Inflammatory macrophage treated with lipopolysaccharide for 4 hours (primary cell): ENCODE results near the gene CLEC14A.

Source experiments
- DNase-seq: peaks from one replicate; pipeline ENCODE4 v3.0.0-alpha.2; 2020

The CLEC14A gene, protein sequence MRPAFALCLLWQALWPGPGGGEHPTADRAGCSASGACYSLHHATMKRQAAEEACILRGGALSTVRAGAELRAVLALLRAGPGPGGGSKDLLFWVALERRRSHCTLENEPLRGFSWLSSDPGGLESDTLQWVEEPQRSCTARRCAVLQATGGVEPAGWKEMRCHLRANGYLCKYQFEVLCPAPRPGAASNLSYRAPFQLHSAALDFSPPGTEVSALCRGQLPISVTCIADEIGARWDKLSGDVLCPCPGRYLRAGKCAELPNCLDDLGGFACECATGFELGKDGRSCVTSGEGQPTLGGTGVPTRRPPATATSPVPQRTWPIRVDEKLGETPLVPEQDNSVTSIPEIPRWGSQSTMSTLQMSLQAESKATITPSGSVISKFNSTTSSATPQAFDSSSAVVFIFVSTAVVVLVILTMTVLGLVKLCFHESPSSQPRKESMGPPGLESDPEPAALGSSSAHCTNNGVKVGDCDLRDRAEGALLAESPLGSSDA

GRCh38 chr14:38255673-38256532 is at the start of gene CLEC14A:
Gene CLEC14A, minus strand, starts transcription at chr14:38256093. Its CDS starts 71 bp downstream, at chr14:38256022.
- DNase-seq: no peak

GRCh38 chr14:38302966-38303365 is 47.1 kb upstream of the CLEC14A start:
- DNase-seq: no peak

DNA sequence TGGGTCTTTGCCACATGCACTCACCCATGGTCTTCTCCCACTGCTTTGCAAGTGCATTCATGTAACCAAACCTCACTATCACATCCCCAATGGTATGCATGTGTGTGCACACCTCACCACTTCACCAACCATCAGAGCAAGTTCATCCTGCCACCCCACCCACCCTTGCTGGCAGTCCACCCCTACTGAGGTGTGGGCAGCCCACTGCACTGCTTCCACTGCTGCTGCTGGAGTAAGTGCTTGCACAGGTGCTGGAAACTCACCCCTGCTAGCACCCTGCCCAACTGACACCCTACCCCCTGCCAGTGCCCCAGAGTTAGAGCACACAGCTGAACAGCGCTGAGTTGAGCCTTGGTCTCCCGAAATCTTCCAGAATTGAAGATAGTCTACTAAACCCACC is 46.1 kb upstream of the CLEC14A start:
- DNase-seq: no peak

- no peak for DNase-seq
Observed at GRCh38 chr14:38297681-38298080, 41.8 kb upstream of the CLEC14A start.

- no peak for DNase-seq
Observed at GRCh38 chr14:38291681-38292467, 36.0 kb upstream of the CLEC14A start.

- DNase-seq: no peak
Observed at GRCh38 chr14:38290601-38291188, 34.8 kb upstream of the CLEC14A start.

DNA sequence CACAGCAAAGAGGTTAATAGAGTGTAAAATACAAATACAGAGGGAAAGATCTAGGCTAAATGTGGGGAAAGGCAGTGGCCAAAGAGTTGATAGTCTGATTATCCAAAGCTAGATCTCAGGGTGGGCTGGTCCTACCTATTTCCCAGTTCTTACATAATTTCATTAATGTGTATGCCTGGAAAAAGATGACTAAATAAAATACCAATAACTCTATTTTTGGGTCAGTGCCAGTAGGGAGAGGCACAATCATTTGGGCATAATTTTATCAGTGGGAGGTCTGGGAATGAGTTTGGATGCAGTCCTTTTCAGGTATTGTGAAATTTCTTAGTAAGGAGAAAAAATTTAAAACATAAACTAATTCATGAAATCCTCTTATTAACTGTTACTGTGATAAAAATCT is 30.6 kb upstream of the CLEC14A start:
- no peak for DNase-seq

DNA sequence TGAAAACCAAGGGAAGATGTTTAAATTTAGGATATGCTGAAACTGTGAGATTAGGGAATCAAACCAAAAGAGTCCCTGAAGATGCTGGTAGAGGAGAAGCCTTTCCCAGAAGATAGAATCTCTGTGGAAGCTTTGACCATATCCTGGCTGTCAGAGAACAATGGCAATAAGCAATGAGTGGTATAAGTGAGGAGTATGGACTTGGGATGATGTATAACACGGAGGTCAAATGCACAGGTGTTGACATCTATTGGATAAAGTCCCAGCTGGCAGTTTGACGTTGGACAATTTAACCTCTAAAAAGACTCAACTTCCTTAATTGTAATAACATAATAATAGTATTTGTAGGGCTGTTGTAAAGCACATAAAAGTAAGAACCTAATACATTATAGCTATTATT is 30.1 kb upstream of the CLEC14A start:
- no peak for DNase-seq

- no peak for DNase-seq
Observed at GRCh38 chr14:38282936-38283335, 27.0 kb upstream of the CLEC14A start.

GRCh38 chr14:38280081-38280480 is 24.2 kb upstream of the CLEC14A start:
- no peak for DNase-seq

GRCh38 chr14:38279572-38279971 is 23.7 kb upstream of the CLEC14A start:
- no peak for DNase-seq

DNA sequence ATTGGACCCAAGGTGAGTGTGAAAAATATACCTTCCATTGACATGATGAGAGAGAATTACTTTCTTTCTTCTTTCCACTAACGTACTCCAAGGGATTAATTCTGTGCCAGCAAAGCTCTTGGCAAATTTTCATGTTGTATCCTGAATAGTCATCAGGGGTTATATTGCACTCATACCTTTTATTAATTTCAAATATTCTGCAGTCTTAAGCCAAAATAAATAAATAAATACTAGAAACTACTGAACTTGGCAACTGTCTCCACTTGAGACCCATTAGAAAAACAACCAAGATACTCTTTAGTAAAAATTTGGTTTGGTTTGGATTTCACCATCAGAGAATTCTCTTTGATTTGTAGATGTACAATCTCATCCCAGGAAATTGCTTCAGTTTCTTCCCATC is 22.1 kb upstream of the CLEC14A start:
- DNase-seq: no peak

- DNase-seq: no peak
Observed at GRCh38 chr14:38262844-38263243, 7.0 kb upstream of the CLEC14A start.

DNA sequence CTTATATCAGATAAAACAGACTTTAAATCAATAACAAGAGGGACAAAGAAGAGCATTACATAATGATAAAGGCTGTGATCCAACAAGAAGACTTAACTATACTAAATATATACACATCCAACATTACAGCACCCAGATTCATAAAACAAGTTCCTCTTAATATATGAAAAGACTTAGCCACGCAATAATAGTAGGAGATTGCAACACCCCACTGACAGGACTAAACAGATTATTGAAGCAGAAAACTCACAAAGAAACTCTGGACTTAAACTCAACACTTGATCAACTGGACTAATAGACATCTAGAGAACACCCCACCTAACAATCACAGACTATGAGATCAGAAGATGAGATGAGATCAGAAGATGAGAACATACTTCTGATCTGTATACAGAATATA is 5.7 kb upstream of the CLEC14A start:
- peak; percentile 21 for DNase-seq

DNA sequence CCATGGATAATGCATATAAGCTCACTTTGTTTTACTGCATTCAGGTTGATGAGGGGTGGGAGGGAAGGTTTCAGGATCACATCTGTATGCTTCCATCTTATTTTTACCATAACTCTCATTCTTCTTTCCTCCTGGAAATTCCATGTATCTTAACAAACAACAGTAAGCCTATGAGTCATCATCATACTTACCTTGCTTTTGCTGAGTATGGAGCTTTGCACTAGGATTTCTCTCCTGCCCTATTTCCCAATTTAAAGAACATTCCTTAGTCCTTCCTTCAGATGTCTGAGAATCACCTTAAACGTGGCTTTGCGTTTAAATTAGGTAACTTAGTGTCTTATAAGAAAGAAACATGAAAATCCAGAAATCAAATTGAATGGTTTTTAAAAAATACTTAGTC is 1.6 kb upstream of the CLEC14A start:
- DNase-seq: no peak

GRCh38 chr14:38256533-38256840 is 594 bp upstream of the CLEC14A start:
- DNase-seq: no peak

DNA sequence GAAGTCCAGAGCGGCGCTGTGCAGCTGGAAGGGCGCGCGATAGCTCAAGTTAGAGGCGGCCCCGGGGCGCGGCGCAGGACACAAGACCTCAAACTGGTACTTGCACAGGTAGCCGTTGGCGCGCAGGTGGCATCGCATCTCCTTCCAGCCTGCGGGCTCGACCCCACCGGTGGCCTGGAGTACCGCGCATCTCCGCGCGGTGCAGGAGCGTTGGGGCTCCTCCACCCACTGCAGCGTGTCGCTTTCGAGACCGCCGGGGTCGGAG is 553 bp downstream of the CLEC14A start:
- no peak for DNase-seq

DNA sequence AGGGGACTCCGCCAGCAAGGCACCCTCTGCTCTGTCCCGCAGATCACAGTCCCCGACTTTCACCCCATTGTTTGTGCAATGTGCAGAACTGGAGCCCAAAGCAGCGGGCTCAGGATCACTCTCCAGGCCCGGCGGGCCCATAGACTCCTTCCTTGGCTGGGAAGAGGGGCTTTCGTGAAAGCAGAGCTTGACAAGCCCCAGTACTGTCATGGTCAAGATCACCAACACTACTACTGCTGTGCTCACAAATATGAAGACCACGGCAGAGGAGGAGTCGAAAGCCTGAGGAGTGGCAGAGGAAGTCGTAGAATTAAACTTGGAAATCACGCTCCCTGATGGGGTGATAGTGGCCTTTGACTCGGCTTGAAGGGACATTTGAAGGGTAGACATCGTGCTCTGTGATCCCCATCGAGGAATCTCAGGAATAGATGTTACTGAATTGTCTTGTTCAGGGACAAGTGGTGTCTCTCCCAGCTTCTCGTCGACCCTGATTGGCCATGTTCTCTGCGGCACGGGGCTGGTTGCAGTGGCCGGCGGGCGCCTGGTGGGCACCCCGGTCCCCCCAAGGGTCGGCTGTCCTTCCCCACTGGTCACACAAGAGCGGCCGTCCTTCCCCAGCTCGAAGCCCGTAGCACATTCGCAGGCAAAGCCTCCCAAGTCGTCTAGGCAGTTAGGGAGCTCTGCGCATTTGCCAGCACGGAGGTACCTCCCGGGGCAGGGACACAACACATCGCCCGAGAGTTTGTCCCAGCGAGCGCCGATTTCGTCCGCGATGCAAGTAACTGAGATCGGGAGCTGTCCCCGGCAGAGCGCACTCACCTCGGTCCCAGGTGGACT is 1.1 kb downstream of the CLEC14A start:
- DNase-seq: no peak

GRCh38 chr14:38253676-38254075 is 2.2 kb downstream of the CLEC14A start:
- no peak for DNase-seq

DNA sequence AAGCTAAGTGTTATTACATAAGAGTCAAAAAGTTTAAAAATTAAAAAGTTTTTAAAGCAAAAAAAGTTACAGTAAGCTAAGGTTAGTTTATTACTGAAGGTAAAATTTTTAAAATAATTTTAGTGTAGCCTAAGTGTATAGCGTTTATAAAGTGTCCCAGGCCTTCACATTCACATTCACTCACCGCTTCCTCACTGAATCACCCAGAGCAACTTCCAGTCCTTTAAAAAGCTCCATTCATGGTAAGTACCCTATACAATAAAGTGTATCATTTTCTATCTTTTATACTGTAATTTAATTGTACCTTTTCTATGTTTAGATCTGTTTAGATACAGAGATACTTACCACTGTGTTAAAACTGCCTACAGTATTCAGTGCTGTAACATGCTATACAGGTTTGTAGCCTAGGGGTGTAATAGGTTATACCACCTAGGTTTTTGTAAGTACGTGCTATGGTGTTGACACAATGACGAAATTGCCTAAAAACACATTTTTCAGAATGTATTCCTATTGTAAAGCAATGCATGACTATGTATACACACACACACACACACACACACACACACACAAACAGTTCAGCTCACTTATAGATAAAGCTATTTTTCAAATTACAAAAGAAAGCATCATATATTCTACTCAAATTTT is 3.7 kb downstream of the CLEC14A start:
- DNase-seq: no peak

GRCh38 chr14:38250331-38250730 is 5.6 kb downstream of the CLEC14A start:
- no peak for DNase-seq
